HCT116 (cell line): ENCODE measurements around the gene BICRAL. TPM values are rescaled to one million over a fixed set of nuclear protein-coding genes. Genes with fewer than 3 reads are reported as not detected.
"Not testable (repeated sequence)": the region's sequence is repeated elsewhere in the genome, so short reads cannot be mapped to it uniquely, and the experiment has no call there.

Experiments used
- ATAC-seq: fragments of 200-7000 bp; cut with Tn5 transposase; 2 replicates; pipeline ENCODE4 v1.9.1; 2020; ENCODE audit warnings: mild to moderate bottlenecking, moderate library complexity
- BruUV-seq: library from RNA; stranded (reverse); fragments of 400-500 nt; replicated peaks from 2 replicates; lab custom pipeline; 2021; lab: Mats Ljungman, UMichigan
- CTCF ChIA-PET: fragments of 300-600 bp; sonication (Branson Sonifier 250); formaldehyde crosslinking; loops from one replicate; lab custom pipeline; 2021; ENCODE audit warnings: antibody characterized with exemption; lab: Charles Lee
- POLR2A ChIA-PET: fragments of 300-600, 350-600 bp; sonication (Branson Sonifier 250); formaldehyde crosslinking; loops from one replicate; lab custom pipeline; 2021; ENCODE audit warnings: antibody characterized with exemption; lab: Charles Lee
- RAD21 ChIA-PET, 2 experiments: fragments of 300-600 bp; sonication (Branson Sonifier 250); formaldehyde crosslinking; loops; one replicate each; lab custom pipeline; 2023; ENCODE audit warnings: low total read pairs in 2 of 2; ENCODE audit not compliant: uncharacterized antibody in 2 of 2, unreplicated experiment in 2 of 2, low non-redundant PET in 1 of 2; lab: Charles Lee
- DNase-seq: peaks from one replicate; pipeline ENCODE4 v3.0.0-alpha.2; 2010; ENCODE audit warnings: low read depth, low spot score
- H2AFZ ChIP-seq: fragments of 200-600 bp; shearing (Covaris generic), sonication (generic); 2 replicates; pipeline ENCODE4 v1.6.1; 2017; ENCODE audit warnings: low read depth, mixed run types, mixed read lengths, antibody characterized with exemption, low read length; ENCODE audit not compliant: poor library complexity, severe bottlenecking
- H3K27ac ChIP-seq: 2 replicates; pipeline ENCODE4 v1.5.1; 2012; ENCODE audit warnings: low read depth, low read length
- H3K27me3 ChIP-seq: fragments of 200-600 bp; sonication (generic); 2 replicates; pipeline ENCODE4 v1.6.1; 2016; ENCODE audit warnings: mixed run types, low read length, mixed read lengths; ENCODE audit not compliant: insufficient read depth
- H3K36me3 ChIP-seq, 2 experiments: fragments of 200-500 bp in 1 of 2; fragments of 200-600 bp in 1 of 2; sonication (Bioruptor generic) in 1 of 2; sonication (generic) in 1 of 2; 2 replicates each; pipeline versions ENCODE4 v1.5.1 to v1.6.1; 2014 to 2016; ENCODE audit warnings: low read length in 2 of 2, inconsistent platforms in 1 of 2, mixed read lengths in 1 of 2, mixed run types in 1 of 2; ENCODE audit not compliant: insufficient read depth in 2 of 2, control insufficient read depth in 1 of 2
- H3K4me1 ChIP-seq, 2 experiments: fragments of 200-600 bp in 1 of 2; sonication (generic) in 1 of 2; 2 replicates each; pipeline versions ENCODE4 v1.5.1 to v1.6.1; 2012 to 2017; ENCODE audit warnings: low read length in 2 of 2, inconsistent platforms in 1 of 2, mild to moderate bottlenecking in 1 of 2, mixed read lengths in 1 of 2, mixed run types in 1 of 2, moderate library complexity in 1 of 2; ENCODE audit not compliant: insufficient read depth in 2 of 2, control insufficient read depth in 1 of 2
- H3K4me2 ChIP-seq: fragments of 200-600 bp; sonication (generic); 2 replicates; pipeline ENCODE4 v1.6.1; 2017; ENCODE audit warnings: mixed run types, low read length, mixed read lengths
- H3K4me3 ChIP-seq, 2 experiments: fragments of 200-600 bp in 1 of 2; sonication (generic) in 1 of 2; replicated peaks in 1 of 2; 2 replicates each; pipeline ENCODE4 v1.5.1; 2011 to 2016; ENCODE audit warnings: low read length in 2 of 2, control low read depth in 1 of 2, low read depth in 1 of 2, mild to moderate bottlenecking in 1 of 2, mixed read lengths in 1 of 2, mixed run types in 1 of 2
- H3K79me2 ChIP-seq: fragments of 200-600 bp; sonication (generic); 2 replicates; pipeline ENCODE4 v1.6.1; 2017; ENCODE audit warnings: mild to moderate bottlenecking, mixed run types, low read length, moderate library complexity, mixed read lengths; ENCODE audit not compliant: insufficient read depth
- H3K9ac ChIP-seq: fragments of 200-600 bp; sonication (generic); 2 replicates; pipeline ENCODE4 v1.6.1; 2016; ENCODE audit warnings: low read length, mixed read lengths
- H3K9me2 ChIP-seq: fragments of 200-600 bp; sonication (generic), shearing (Covaris generic); 2 replicates; pipeline ENCODE4 v1.6.1; 2017; ENCODE audit warnings: mixed run types, mild to moderate bottlenecking, moderate library complexity; ENCODE audit not compliant: insufficient read depth
- H3K9me3 ChIP-seq, 2 experiments: fragments of 200-500 bp in 1 of 2; fragments of 200-600 bp in 1 of 2; sonication (Bioruptor generic) in 1 of 2; sonication (generic) in 1 of 2; 2 replicates each; pipeline ENCODE4 v1.6.1; 2014 to 2017; ENCODE audit warnings: low read length in 2 of 2, mixed read lengths in 2 of 2, inconsistent platforms in 1 of 2, low read depth in 1 of 2, mild to moderate bottlenecking in 1 of 2, mixed run types in 1 of 2, moderate library complexity in 1 of 2; ENCODE audit not compliant: control insufficient read depth in 1 of 2, insufficient read depth in 1 of 2
- H4K20me1 ChIP-seq: fragments of 200-600 bp; sonication (generic), shearing (Covaris generic); 2 replicates; pipeline ENCODE4 v1.6.1; 2017; ENCODE audit warnings: mixed run types, mild to moderate bottlenecking, moderate library complexity; ENCODE audit not compliant: insufficient read depth
- EGR1 ChIP-seq: IDR thresholded peaks from 2 replicates; pipeline ENCODE4 v1.6.1; 2012; ENCODE audit warnings: low read depth
- FOSL1 ChIP-seq: IDR thresholded peaks from 2 replicates; pipeline ENCODE4 v1.6.1; 2012; ENCODE audit warnings: low read depth
- RAD21 ChIP-seq: IDR thresholded peaks from 2 replicates; pipeline ENCODE4 v1.6.1; 2012; ENCODE audit warnings: low read depth, mild to moderate bottlenecking
- SRF ChIP-seq: IDR thresholded peaks from 2 replicates; pipeline ENCODE4 v1.6.1; 2012; ENCODE audit warnings: low read depth
- TCF7L2 ChIP-seq: IDR thresholded peaks from 2 replicates; pipeline ENCODE4 v1.7.0; 2011; ENCODE audit warnings: borderline replicate concordance, inconsistent platforms; ENCODE audit not compliant: insufficient read depth, insufficient read length; ENCODE audit errors: extremely low read depth
- ZFX ChIP-seq: fragments of 450-650 bp; IDR thresholded peaks from 2 replicates; pipeline ENCODE4 v1.6.1; 2017
- ZNF274 ChIP-seq: fragments of 200-500 bp; sonication (Bioruptor generic); IDR thresholded peaks from 2 replicates; pipeline ENCODE4 v1.6.1; 2014; ENCODE audit warnings: mild to moderate bottlenecking, low read depth, low read length, inconsistent platforms
- intact Hi-C: fragments of 100-400 bp; cut with micrococcal nuclease; formaldehyde crosslinking; loops from 2 replicates; pipeline ENCODE4 v1.10.0; 2022
- total RNA-seq: library from RNA; stranded (reverse); gene quantifications from one replicate; pipeline ENCODE4 v1.2.1, GENCODE V29; 2021; ENCODE audit not compliant: unreplicated experiment
- TF ChIP-seq, protein P1 (sequence below): IDR thresholded peaks from 2 replicates; pipeline ENCODE4 v1.6.1; 2012; ENCODE audit warnings: low read depth
- TF ChIP-seq, protein P2 (sequence below): IDR thresholded peaks from 2 replicates; pipeline ENCODE4 v1.6.1; 2012

BICRAL gene
- total RNA-seq, 1 experiment from 2014 or later = 14.9 TPM

GRCh38 chr6:42805297-42805861, 23.5 kb downstream of the BICRAL start:
- H3K9me3 ChIP-seq = no peaks in the 10 kb centered on the region
- ATAC-seq = no peak
- no peak overlapping the region for H2AFZ ChIP-seq
- H3K4me1 ChIP-seq = peaks cover 7 to 10% of the 10 kb centered on the region in 2 experiments
- intact Hi-C loops = no loop called here
- no peak overlapping the region for H3K4me2 ChIP-seq
- POLR2A ChIA-PET = no interaction called here
- H3K4me3 ChIP-seq = no peak overlapping the region
- no peaks in the 10 kb centered on the region for H3K9me2 ChIP-seq
- RAD21 ChIA-PET = no interaction called here
- no peaks in the 10 kb centered on the region for H4K20me1 ChIP-seq
- no peaks in the 10 kb centered on the region for H3K79me2 ChIP-seq
- no peak overlapping the region for H3K9ac ChIP-seq
- no TSS peak for BruUV-seq
- no peak for TF ChIP-seq FOSL1
- TF ChIP-seq ZFX = no peak
- TF ChIP-seq, protein P1, sequence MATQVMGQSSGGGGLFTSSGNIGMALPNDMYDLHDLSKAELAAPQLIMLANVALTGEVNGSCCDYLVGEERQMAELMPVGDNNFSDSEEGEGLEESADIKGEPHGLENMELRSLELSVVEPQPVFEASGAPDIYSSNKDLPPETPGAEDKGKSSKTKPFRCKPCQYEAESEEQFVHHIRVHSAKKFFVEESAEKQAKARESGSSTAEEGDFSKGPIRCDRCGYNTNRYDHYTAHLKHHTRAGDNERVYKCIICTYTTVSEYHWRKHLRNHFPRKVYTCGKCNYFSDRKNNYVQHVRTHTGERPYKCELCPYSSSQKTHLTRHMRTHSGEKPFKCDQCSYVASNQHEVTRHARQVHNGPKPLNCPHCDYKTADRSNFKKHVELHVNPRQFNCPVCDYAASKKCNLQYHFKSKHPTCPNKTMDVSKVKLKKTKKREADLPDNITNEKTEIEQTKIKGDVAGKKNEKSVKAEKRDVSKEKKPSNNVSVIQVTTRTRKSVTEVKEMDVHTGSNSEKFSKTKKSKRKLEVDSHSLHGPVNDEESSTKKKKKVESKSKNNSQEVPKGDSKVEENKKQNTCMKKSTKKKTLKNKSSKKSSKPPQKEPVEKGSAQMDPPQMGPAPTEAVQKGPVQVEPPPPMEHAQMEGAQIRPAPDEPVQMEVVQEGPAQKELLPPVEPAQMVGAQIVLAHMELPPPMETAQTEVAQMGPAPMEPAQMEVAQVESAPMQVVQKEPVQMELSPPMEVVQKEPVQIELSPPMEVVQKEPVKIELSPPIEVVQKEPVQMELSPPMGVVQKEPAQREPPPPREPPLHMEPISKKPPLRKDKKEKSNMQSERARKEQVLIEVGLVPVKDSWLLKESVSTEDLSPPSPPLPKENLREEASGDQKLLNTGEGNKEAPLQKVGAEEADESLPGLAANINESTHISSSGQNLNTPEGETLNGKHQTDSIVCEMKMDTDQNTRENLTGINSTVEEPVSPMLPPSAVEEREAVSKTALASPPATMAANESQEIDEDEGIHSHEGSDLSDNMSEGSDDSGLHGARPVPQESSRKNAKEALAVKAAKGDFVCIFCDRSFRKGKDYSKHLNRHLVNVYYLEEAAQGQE = no peak
- no peak for TF ChIP-seq ZNF274
- TF ChIP-seq TCF7L2 = no peak
- no peak for TF ChIP-seq EGR1
- TF ChIP-seq SRF = no peak
- TF ChIP-seq, protein P2, sequence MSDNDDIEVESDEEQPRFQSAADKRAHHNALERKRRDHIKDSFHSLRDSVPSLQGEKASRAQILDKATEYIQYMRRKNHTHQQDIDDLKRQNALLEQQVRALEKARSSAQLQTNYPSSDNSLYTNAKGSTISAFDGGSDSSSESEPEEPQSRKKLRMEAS = no peak
- no peak for TF ChIP-seq RAD21
- CTCF ChIA-PET = no interaction called here
- no peaks in the 10 kb centered on the region for H3K36me3 ChIP-seq
- H3K27me3 ChIP-seq = no peaks in the 10 kb centered on the region
- DNase-seq = no peak
- H3K27ac ChIP-seq = no peak overlapping the region

DNA sequence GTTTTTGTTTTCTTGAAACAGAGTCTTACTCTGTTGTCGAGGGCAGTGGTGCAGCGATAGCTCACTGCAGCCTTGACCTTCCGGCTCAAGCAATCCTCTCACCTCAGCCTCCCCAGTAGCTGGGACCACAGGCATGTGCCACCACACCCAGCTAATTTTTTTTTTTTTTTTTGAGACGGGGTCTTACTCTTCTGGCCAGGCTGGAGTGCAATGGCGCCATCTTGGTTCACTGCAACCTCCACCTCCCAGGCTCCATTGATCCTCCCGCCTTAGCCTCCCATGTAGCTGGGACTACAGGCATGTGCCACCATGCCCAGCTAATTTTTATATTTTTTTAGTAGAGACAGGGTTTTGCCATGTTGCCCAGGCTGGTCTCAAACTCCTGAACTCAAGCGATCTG, 24.5 kb downstream of the BICRAL start:
- H3K4me3 ChIP-seq, H3K36me3 ChIP-seq, DNase-seq, ATAC-seq, H2AFZ ChIP-seq, H3K4me2 ChIP-seq, intact Hi-C loops, H3K79me2 ChIP-seq, H3K9me2 ChIP-seq, RAD21 ChIA-PET, BruUV-seq, H3K9ac ChIP-seq, H3K4me1 ChIP-seq, H3K27me3 ChIP-seq, CTCF ChIA-PET, H4K20me1 ChIP-seq, POLR2A ChIA-PET, H3K9me3 ChIP-seq, H3K27ac ChIP-seq: not testable (repeated sequence)
